GM23338 (cell line): ENCODE data around the gene GIMAP7. TPM values are rescaled to one million over a fixed set of nuclear protein-coding genes. Genes with fewer than 3 reads are reported as not detected.
A peak's percentile ranks its signal among the peaks of the same experiment; 100 is the strongest.

Source experiments
- ATAC-seq: fragments of 200-7000 bp; cut with Tn5 transposase; 3 replicates; pipeline ENCODE4 v1.9.1; 2020
- DNase-seq: peaks from one replicate; pipeline ENCODE4 v3.0.0-alpha.2; 2015; ENCODE audit warnings: low spot score
- H2AFZ ChIP-seq: fragments of 200-600 bp; sonication (generic); 2 replicates; pipeline ENCODE4 v1.8.0; 2016; ENCODE audit warnings: antibody characterized with exemption, mild to moderate bottlenecking, moderate library complexity
- H3F3A ChIP-seq: fragments of 200-600 bp; sonication (generic); replicated peaks from 2 replicates; pipeline ENCODE4 v1.8.0; 2017; ENCODE audit warnings: antibody characterized with exemption, mixed run types, low read depth
- H3K27ac ChIP-seq: fragments of 200-600 bp; sonication (generic); 2 replicates; pipeline ENCODE4 v1.6.1; 2016; ENCODE audit warnings: low read depth
- H3K27me3 ChIP-seq: fragments of 200-600 bp; sonication (generic); 2 replicates; pipeline ENCODE4 v1.8.0; 2016; ENCODE audit warnings: mild to moderate bottlenecking, mixed run types, moderate library complexity; ENCODE audit not compliant: insufficient read depth
- H3K36me3 ChIP-seq: fragments of 200-600 bp; sonication (generic); 2 replicates; pipeline ENCODE4 v1.8.0; 2016; ENCODE audit warnings: mild to moderate bottlenecking; ENCODE audit not compliant: insufficient read depth
- H3K4me1 ChIP-seq: fragments of 200-600 bp; sonication (generic); 2 replicates; pipeline ENCODE4 v1.8.0; 2016; ENCODE audit warnings: mild to moderate bottlenecking, moderate library complexity; ENCODE audit not compliant: insufficient read depth
- H3K4me2 ChIP-seq: fragments of 200-600 bp; sonication (generic); 2 replicates; pipeline ENCODE4 v1.7.1; 2017; ENCODE audit warnings: mixed run types
- H3K4me3 ChIP-seq: fragments of 200-600 bp; sonication (generic); 2 replicates; pipeline ENCODE4 v1.6.1; 2016; ENCODE audit warnings: mixed run types
- H3K79me2 ChIP-seq: fragments of 200-600 bp; sonication (generic); replicated peaks from 2 replicates; pipeline ENCODE4 v1.8.0; 2017; ENCODE audit warnings: mild to moderate bottlenecking; ENCODE audit not compliant: insufficient read depth
- H3K9me2 ChIP-seq: fragments of 200-600 bp; sonication (generic); 2 replicates; pipeline ENCODE4 v1.8.0; 2017; ENCODE audit not compliant: insufficient read depth
- H4K20me1 ChIP-seq: fragments of 200-600 bp; sonication (generic); replicated peaks from 2 replicates; pipeline ENCODE4 v1.8.0; 2017; ENCODE audit warnings: mild to moderate bottlenecking; ENCODE audit not compliant: insufficient read depth
- H3K27ac Mint-ChIP-seq: 2 replicates; pipeline ENCODE4 v1.8.0; 2020; ENCODE audit warnings: inconsistent platforms, mild to moderate bottlenecking, moderate library complexity, mixed read lengths
- H3K27me3 Mint-ChIP-seq: 3 replicates; pipeline ENCODE4 v1.8.0; 2022; ENCODE audit warnings: low read depth, mild to moderate bottlenecking, moderate library complexity, mixed read lengths, inconsistent platforms; ENCODE audit not compliant: insufficient read depth, poor library complexity
- H3K36me3 Mint-ChIP-seq: 3 replicates; pipeline ENCODE4 v1.8.0; 2021; ENCODE audit warnings: low read depth, mild to moderate bottlenecking, inconsistent platforms, moderate library complexity, mixed read lengths
- H3K4me1 Mint-ChIP-seq: 3 replicates; pipeline ENCODE4 v1.8.0; 2020; ENCODE audit warnings: mild to moderate bottlenecking, inconsistent platforms, mixed read lengths
- H3K4me3 Mint-ChIP-seq: 3 replicates; pipeline ENCODE4 v1.8.0; 2021; ENCODE audit warnings: moderate library complexity, mild to moderate bottlenecking, inconsistent platforms, mixed read lengths
- H3K9me3 Mint-ChIP-seq: 3 replicates; pipeline ENCODE4 v1.8.0; 2020; ENCODE audit warnings: moderate library complexity, mild to moderate bottlenecking, inconsistent platforms, mixed read lengths
- CREB1 ChIP-seq: fragments of 250-450 bp; sonication (Bioruptor Pico); IDR thresholded peaks from 2 replicates; pipeline ENCODE4 v1.5.0; 2020; ENCODE audit warnings: low read depth, mild to moderate bottlenecking, moderate library complexity
- EZH2 ChIP-seq: fragments of 200-600 bp; sonication (generic); IDR thresholded peaks from one replicate; pipeline ENCODE4 v1.8.0; 2017; ENCODE audit warnings: antibody characterized with exemption, mild to moderate bottlenecking, low read depth; ENCODE audit not compliant: unreplicated experiment
- EZH2phosphoT487 ChIP-seq: fragments of 200-600 bp; sonication (generic); IDR thresholded peaks from one replicate; pipeline ENCODE4 v1.8.1; 2018; ENCODE audit warnings: antibody characterized with exemption; ENCODE audit not compliant: unreplicated experiment
- JUNB ChIP-seq: IDR thresholded peaks from one replicate; pipeline ENCODE4 v1.6.1; 2016; ENCODE audit warnings: antibody characterized with exemption; ENCODE audit not compliant: unreplicated experiment
- POLR2AphosphoS5 ChIP-seq: IDR thresholded peaks from 2 replicates; pipeline ENCODE4 v1.6.1; 2016; ENCODE audit warnings: antibody characterized with exemption, low read depth
- STAT1 ChIP-seq: IDR thresholded peaks from one replicate; pipeline ENCODE4 v1.6.1; 2016; ENCODE audit warnings: antibody characterized with exemption; ENCODE audit not compliant: unreplicated experiment
- polyA plus RNA-seq: library from polyadenylated mRNA; unstranded; fragments of >200 nt; fragmentation: Nextera tagmentation; extraction: Ambion mirVana; gene quantifications from 2 replicates; pipeline ENCODE4 v1.2.1, GENCODE V29; 2016
- total RNA-seq: library from RNA; depleted of rRNA; stranded (reverse); fragments of >200 nt; shearing (Covaris generic); gene quantifications from 2 replicates; pipeline ENCODE4 v1.2.3, GENCODE V29; 2014
- TF ChIP-seq, protein P1 (sequence below): fragments of 250-450 bp; sonication (Bioruptor Pico); IDR thresholded peaks from 2 replicates; pipeline ENCODE4 v1.5.0; 2020; ENCODE audit warnings: mild to moderate bottlenecking, moderate library complexity
- TF ChIP-seq, protein P2 (sequence below), 2 experiments: fragments of 200-600 bp in 1 of 2; sonication (generic) in 1 of 2; conservative IDR thresholded peaks; 2 replicates each; pipeline versions ENCODE4 v1.5.1 to v1.6.1; 2016 to 2017; ENCODE audit warnings: antibody characterized with exemption in 2 of 2, low read depth in 2 of 2, mild to moderate bottlenecking in 2 of 2, moderate library complexity in 1 of 2
- TF ChIP-seq, protein P3 (sequence below): IDR thresholded peaks from 2 replicates; pipeline ENCODE4 v1.6.1; 2016; ENCODE audit warnings: antibody characterized with exemption
- TF ChIP-seq, protein P4 (sequence below): IDR thresholded peaks from one replicate; pipeline ENCODE4 v1.6.1; 2018; ENCODE audit warnings: antibody characterized with exemption; ENCODE audit not compliant: unreplicated experiment

The GIMAP7 gene
- total and polyA plus RNA-seq, 2 experiments from 2014 or later = not detected

DNA sequence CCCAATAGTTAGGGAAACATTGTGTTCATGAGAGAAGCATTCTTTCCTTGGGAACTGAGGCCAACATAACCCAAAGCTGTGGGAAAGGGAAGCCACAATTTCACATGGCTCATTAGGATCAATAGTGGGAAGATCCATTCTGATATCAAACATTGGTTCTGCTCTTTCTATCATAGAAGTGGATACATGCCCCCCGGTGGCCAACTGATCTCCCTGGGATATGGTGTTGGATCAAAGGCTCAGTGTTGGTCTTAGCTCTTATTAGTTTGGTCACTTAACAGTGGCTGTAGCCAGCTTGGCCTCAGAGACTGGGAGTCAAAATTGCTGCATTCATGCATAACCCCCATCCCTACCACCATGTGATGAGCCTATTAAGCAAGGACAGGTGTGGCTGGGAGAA is 45.8 kb downstream of the GIMAP7 start:
- TF ChIP-seq, protein P1, sequence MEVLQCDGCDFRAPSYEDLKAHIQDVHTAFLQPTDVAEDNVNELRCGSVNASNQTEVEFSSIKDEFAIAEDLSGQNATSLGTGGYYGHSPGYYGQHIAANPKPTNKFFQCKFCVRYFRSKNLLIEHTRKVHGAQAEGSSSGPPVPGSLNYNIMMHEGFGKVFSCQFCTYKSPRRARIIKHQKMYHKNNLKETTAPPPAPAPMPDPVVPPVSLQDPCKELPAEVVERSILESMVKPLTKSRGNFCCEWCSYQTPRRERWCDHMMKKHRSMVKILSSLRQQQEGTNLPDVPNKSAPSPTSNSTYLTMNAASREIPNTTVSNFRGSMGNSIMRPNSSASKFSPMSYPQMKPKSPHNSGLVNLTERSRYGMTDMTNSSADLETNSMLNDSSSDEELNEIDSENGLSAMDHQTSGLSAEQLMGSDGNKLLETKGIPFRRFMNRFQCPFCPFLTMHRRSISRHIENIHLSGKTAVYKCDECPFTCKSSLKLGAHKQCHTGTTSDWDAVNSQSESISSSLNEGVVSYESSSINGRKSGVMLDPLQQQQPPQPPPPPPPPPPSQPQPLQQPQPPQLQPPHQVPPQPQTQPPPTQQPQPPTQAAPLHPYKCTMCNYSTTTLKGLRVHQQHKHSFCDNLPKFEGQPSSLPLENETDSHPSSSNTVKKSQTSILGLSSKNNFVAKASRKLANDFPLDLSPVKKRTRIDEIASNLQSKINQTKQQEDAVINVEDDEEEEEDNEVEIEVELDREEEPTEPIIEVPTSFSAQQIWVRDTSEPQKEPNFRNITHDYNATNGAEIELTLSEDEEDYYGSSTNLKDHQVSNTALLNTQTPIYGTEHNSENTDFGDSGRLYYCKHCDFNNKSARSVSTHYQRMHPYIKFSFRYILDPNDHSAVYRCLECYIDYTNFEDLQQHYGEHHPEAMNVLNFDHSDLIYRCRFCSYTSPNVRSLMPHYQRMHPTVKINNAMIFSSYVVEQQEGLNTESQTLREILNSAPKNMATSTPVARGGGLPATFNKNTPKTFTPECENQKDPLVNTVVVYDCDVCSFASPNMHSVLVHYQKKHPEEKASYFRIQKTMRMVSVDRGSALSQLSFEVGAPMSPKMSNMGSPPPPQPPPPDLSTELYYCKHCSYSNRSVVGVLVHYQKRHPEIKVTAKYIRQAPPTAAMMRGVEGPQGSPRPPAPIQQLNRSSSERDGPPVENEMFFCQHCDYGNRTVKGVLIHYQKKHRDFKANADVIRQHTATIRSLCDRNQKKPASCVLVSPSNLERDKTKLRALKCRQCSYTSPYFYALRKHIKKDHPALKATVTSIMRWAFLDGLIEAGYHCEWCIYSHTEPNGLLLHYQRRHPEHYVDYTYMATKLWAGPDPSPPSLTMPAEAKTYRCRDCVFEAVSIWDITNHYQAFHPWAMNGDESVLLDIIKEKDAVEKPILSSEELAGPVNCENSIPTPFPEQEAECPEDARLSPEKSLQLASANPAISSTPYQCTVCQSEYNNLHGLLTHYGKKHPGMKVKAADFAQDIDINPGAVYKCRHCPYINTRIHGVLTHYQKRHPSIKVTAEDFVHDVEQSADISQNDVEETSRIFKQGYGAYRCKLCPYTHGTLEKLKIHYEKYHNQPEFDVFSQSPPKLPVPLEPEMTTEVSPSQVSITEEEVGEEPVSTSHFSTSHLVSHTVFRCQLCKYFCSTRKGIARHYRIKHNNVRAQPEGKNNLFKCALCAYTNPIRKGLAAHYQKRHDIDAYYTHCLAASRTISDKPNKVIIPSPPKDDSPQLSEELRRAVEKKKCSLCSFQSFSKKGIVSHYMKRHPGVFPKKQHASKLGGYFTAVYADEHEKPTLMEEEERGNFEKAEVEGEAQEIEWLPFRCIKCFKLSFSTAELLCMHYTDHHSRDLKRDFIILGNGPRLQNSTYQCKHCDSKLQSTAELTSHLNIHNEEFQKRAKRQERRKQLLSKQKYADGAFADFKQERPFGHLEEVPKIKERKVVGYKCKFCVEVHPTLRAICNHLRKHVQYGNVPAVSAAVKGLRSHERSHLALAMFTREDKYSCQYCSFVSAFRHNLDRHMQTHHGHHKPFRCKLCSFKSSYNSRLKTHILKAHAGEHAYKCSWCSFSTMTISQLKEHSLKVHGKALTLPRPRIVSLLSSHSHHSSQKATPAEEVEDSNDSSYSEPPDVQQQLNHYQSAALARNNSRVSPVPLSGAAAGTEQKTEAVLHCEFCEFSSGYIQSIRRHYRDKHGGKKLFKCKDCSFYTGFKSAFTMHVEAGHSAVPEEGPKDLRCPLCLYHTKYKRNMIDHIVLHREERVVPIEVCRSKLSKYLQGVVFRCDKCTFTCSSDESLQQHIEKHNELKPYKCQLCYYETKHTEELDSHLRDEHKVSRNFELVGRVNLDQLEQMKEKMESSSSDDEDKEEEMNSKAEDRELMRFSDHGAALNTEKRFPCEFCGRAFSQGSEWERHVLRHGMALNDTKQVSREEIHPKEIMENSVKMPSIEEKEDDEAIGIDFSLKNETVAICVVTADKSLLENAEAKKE = no peak
- TF ChIP-seq, protein P2, sequence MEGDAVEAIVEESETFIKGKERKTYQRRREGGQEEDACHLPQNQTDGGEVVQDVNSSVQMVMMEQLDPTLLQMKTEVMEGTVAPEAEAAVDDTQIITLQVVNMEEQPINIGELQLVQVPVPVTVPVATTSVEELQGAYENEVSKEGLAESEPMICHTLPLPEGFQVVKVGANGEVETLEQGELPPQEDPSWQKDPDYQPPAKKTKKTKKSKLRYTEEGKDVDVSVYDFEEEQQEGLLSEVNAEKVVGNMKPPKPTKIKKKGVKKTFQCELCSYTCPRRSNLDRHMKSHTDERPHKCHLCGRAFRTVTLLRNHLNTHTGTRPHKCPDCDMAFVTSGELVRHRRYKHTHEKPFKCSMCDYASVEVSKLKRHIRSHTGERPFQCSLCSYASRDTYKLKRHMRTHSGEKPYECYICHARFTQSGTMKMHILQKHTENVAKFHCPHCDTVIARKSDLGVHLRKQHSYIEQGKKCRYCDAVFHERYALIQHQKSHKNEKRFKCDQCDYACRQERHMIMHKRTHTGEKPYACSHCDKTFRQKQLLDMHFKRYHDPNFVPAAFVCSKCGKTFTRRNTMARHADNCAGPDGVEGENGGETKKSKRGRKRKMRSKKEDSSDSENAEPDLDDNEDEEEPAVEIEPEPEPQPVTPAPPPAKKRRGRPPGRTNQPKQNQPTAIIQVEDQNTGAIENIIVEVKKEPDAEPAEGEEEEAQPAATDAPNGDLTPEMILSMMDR (conservative IDR thresholded peaks at IDR 0.05; ENCODE audit: low read depth in 2 of 2) = peak; percentile 27 to 29; a peak in 3 of 4 replicates
- Mint-ChIP-seq H3K36me3 (peaks cover 15% of the 10 kb centered on the region; the same call in 2 of the 3 replicates), H3K27me3 (no peaks in the 10 kb centered on the region), H3K9me3 (peaks cover 25% of the 10 kb centered on the region), H3K27ac (no peak overlapping the region), H3K4me3 (no peak overlapping the region), H3K4me1 (peaks cover 17% of the 10 kb centered on the region)
- Histone ChIP-seq H4K20me1 (no peaks in the 10 kb centered on the region), H3K27ac (no peak overlapping the region), H3K4me3 (no peak overlapping the region), H3K27me3 (no peaks in the 10 kb centered on the region), H3K36me3 (no peaks in the 10 kb centered on the region), H3K4me2 (no peak overlapping the region), H2AFZ (no peak overlapping the region), H3K4me1 (peaks cover 21% of the 10 kb centered on the region), H3F3A (no peaks in the 10 kb centered on the region), H3K9me2 (no peaks in the 10 kb centered on the region; the same call in 1 of the 2 replicates), H3K79me2 (no peaks in the 10 kb centered on the region)
- no peak for ATAC-seq
- peak; percentile 22 for DNase-seq

DNA sequence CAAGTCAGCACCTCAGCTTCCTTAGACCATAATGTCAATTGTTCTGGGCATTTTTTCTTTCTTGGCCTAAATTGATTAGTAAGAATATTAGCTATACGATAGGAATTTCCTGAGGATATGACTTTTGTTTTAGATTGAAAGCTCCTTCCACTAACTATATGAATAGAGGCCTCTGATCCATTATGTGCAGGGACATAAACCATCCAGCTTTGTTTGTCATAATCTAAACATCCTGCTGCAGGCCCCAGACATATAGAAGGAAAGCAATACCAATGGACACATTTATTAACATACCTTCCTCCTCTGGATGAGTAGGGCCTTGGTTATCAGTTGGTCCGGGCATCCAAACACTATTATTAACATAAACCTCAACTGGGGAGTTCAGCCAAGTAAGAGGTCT is 48.2 kb downstream of the GIMAP7 start:
- ATAC-seq = no peak
- no peak overlapping the region for H3K4me3 Mint-ChIP-seq
- no peaks in the 10 kb centered on the region for H4K20me1 ChIP-seq
- peaks cover 15% of the 10 kb centered on the region; the same call in 2 of the 3 replicates for H3K36me3 Mint-ChIP-seq
- DNase-seq = no peak
- peaks cover 40% of the 10 kb centered on the region for H3K4me1 Mint-ChIP-seq
- no peak overlapping the region for H3K4me2 ChIP-seq
- no peaks in the 10 kb centered on the region for H3F3A ChIP-seq
- H3K4me3 ChIP-seq = no peak overlapping the region
- H3K9me3 Mint-ChIP-seq = peaks cover 25% of the 10 kb centered on the region
- H3K27me3 Mint-ChIP-seq = peaks cover 2% of the 10 kb centered on the region
- H3K4me1 ChIP-seq = peaks cover 43% of the 10 kb centered on the region
- no peaks in the 10 kb centered on the region; the same call in 1 of the 2 replicates for H3K9me2 ChIP-seq
- no peaks in the 10 kb centered on the region for H3K27me3 ChIP-seq
- H3K79me2 ChIP-seq = no peaks in the 10 kb centered on the region
- no peaks in the 10 kb centered on the region for H3K36me3 ChIP-seq
- H3K27ac Mint-ChIP-seq = no peak overlapping the region
- no peak overlapping the region for H2AFZ ChIP-seq
- H3K27ac ChIP-seq = no peak overlapping the region
- TF ChIP-seq EZH2 = no peak
- no peak for TF ChIP-seq CREB1 (CRISPR knock-in tag)
- no peak for TF ChIP-seq STAT1
- TF ChIP-seq JUNB = no peak
- TF ChIP-seq POLR2AphosphoS5 = no peak
- TF ChIP-seq EZH2phosphoT487 = no peak
- TF ChIP-seq, protein P3, sequence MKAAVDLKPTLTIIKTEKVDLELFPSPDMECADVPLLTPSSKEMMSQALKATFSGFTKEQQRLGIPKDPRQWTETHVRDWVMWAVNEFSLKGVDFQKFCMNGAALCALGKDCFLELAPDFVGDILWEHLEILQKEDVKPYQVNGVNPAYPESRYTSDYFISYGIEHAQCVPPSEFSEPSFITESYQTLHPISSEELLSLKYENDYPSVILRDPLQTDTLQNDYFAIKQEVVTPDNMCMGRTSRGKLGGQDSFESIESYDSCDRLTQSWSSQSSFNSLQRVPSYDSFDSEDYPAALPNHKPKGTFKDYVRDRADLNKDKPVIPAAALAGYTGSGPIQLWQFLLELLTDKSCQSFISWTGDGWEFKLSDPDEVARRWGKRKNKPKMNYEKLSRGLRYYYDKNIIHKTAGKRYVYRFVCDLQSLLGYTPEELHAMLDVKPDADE = no peak
- TF ChIP-seq, protein P4, sequence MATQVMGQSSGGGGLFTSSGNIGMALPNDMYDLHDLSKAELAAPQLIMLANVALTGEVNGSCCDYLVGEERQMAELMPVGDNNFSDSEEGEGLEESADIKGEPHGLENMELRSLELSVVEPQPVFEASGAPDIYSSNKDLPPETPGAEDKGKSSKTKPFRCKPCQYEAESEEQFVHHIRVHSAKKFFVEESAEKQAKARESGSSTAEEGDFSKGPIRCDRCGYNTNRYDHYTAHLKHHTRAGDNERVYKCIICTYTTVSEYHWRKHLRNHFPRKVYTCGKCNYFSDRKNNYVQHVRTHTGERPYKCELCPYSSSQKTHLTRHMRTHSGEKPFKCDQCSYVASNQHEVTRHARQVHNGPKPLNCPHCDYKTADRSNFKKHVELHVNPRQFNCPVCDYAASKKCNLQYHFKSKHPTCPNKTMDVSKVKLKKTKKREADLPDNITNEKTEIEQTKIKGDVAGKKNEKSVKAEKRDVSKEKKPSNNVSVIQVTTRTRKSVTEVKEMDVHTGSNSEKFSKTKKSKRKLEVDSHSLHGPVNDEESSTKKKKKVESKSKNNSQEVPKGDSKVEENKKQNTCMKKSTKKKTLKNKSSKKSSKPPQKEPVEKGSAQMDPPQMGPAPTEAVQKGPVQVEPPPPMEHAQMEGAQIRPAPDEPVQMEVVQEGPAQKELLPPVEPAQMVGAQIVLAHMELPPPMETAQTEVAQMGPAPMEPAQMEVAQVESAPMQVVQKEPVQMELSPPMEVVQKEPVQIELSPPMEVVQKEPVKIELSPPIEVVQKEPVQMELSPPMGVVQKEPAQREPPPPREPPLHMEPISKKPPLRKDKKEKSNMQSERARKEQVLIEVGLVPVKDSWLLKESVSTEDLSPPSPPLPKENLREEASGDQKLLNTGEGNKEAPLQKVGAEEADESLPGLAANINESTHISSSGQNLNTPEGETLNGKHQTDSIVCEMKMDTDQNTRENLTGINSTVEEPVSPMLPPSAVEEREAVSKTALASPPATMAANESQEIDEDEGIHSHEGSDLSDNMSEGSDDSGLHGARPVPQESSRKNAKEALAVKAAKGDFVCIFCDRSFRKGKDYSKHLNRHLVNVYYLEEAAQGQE = no peak
